Jurkat, Clone E6-1 (cell line): ENCODE measurements around the gene CD82. TPM values are rescaled to one million over a fixed set of nuclear protein-coding genes. Genes with fewer than 3 reads are reported as not detected.

Experiments used
- DNase-seq: peaks from one replicate; pipeline ENCODE4 v3.0.0-alpha.2; 2011; ENCODE audit warnings: low read depth, low spot score
- H3K4me3 ChIP-seq: 2 replicates; pipeline ENCODE4 v1.5.1; 2011; ENCODE audit warnings: mild to moderate bottlenecking, low read length, control low read depth, moderate library complexity
- polyA plus RNA-seq: library from polyadenylated mRNA; unstranded; fragments of >200 nt; gene quantifications from one replicate; pipeline ENCODE4 v1.2.1, GENCODE V29; 2012; ENCODE audit warnings: missing spikeins; ENCODE audit not compliant: insufficient read length, insufficient read depth

The CD82 gene, protein sequence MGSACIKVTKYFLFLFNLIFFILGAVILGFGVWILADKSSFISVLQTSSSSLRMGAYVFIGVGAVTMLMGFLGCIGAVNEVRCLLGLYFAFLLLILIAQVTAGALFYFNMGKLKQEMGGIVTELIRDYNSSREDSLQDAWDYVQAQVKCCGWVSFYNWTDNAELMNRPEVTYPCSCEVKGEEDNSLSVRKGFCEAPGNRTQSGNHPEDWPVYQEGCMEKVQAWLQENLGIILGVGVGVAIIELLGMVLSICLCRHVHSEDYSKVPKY
- 130 TPM for polyA plus RNA-seq

DNA sequence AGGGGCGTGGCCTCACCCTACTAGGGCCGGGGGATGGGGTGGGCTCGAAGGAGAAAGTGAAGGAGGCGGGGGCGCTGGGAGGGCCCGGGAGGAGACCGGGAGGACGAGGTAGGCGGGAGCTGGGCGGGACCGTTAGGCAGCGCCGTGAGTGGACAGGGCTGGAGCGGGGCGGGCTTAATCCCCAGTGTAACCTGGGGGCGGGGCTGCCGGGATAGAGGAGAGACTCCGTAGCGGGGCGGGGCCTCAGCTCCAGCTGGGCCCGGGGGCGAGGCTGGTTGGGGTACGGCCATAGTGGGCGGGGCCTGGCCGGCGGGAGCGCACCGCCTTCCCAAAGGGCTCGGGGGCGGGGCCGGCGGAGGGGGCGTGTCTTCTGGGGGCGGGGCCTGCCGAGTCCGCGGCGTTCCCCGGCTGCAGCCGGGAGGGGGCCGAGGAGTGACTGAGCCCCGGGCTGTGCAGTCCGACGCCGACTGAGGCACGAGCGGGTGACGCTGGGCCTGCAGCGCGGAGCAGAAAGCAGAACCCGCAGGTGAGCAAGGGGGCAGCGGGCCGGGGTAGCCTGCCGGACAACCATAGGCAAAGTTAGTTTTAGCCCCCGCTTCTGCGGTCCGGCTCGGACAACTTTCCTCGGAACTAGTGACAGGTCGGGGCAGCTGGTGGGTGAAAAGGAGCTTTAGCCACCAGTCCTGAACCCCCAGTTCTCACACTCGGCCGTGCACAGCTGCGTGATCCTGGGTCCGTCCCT is at the start of gene CD82:
Gene CD82 (plus strand): TSS at position 453 of the 742 bp plus-strand sequence. CDS start 29,000 bp downstream, outside the sequence.
- peak within 1 kb of the TSS; percentile 95 for H3K4me3 ChIP-seq
- peak; percentile 95 for DNase-seq

DNA sequence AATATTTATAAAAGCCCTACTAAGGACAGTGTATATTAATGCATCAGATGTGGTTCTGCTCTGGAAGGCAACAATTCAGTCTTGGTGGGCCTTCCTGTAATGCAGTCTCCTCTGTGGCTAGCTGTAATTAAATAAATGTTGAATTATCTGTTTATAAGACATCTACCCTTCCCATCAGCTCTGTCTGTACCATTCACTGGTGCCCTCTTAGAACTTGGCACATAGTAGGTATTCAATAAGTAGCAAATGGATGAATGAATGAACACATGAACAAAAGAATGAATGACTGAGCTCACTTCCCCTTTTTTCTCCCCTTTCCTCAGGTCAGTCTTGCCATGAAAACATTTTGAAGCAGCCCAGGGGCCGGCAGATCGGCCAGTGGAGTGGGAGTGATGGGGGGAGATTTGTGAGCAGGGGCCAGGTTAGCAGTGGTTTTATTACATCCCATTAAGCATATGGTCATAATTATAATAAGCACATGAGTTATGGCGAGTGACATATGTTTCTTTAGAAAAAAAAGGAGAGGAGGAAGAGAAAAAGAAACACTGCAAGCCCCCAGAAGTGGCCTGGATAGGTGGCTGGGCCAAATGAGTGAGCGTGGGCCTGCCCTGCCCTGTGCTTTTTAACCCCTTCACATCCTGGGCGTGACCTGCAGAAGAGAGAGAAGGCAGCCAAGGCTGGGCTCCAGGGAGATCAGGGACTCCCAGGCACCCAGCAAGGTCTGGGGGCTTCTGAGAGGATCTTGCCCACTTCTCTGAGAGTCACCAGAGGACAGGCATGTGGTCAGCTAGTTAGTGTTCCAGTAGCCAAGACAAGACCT is 48.6 kb upstream of the CD82 start:
- no peak for DNase-seq
- no peak overlapping the region for H3K4me3 ChIP-seq

DNA sequence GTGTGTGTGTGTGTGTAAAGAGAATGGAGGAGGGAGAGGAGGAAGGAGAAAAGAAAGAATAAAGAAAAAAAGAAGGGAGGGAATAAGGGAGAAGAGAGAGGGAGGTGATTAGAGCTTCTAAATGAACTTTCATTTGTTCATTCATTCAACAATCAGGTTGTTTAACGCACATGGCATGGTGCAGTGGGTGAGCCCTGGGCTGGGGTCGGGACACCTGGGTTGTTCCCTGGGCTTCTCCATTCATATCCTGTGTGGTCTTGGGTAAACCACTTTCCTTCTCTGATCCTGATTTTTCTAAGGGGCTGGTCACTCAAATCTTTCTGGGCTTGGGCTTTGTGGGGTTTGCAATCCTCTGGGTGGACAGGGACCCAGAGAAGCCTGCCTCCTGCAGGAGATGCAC is 47.9 kb upstream of the CD82 start:
- DNase-seq, result no peak
- H3K4me3 ChIP-seq, result no peak overlapping the region

DNA sequence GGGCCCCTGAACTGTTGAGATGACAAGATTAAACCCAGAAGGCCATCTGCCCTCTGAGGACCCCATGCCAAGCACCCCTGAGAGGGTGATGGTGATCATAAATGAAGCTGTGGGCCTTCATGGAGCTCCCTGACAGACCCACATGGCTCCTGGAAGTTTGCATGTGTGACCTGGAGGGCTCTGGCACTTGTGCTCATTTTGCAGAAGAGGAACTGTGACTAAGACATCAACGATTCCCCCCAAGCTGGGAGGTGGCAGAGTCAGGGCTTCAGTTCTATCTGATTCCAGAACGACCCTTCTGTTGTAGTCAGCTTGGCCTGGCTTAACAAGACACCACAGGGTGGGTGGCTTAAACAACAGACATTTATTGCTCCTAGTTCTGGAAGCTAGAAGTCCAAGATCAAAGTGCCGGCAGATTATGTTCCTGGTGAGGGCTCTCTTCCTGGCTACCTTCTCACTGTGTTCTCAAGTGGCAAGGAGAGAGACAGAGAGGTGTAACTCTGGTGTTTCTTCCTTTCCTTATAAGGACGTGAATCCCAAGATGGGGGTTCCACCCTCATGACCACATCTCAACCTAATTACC is 46.4 kb upstream of the CD82 start:
- no peak for DNase-seq
- no peak overlapping the region for H3K4me3 ChIP-seq

DNA sequence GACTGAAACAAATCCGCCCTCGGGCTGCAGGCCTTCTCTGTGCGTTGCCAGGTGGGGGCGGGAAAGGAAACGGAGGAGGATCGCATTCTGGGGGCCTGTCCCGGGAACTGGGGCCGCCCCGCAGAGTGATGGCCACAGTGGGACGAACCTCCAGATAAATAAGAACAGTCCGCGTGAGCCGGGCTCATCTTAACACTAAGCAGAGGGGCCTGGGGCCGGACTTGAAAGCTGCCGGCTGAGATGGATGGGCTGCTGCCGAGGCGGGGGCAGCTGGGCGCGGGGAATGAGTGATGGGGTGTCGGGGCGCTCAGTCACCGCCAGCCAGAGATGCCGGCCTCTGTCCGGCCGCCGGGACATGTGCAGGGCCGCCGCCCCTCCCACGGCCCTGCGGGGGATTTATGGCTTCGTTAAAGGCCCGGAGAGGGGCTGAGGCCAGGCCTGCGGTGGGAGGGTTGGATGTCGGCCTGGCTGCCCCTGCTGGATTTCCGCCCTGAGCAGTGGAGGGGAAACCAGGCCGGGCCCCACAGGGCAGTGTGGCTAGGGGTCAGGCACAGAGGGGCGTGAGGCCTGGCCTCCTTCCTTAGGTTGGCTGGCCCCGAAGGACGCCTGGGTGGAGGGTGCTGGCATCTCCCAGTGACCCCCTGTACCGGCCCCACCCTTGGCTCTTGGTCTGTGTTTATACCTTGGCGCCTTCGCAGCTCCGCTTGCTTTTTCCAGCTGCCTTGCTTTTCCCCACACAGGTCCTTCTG is 45.3 kb upstream of the CD82 start:
- DNase-seq, result no peak
- no peak overlapping the region for H3K4me3 ChIP-seq

DNA sequence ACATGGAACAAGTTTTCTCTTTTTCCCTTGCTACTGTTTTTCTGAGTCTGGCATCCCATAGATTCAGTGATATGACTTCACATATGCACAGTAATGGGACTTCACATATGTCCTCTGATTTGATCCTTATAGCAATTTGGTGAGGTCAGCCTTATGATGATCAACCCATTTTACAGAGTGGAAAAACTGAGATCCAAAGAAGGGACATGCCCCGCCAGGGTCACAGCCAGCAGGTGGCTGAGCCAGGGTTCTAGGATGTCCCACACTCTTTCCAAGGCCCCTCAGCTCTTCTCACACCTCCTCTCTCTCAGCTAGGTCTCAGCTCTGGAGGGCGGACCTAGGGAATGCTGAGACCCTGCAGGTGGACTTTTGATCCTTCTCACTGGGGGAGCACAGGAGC is 44.3 kb upstream of the CD82 start:
- no peak for DNase-seq
- H3K4me3 ChIP-seq, result no peak overlapping the region

DNA sequence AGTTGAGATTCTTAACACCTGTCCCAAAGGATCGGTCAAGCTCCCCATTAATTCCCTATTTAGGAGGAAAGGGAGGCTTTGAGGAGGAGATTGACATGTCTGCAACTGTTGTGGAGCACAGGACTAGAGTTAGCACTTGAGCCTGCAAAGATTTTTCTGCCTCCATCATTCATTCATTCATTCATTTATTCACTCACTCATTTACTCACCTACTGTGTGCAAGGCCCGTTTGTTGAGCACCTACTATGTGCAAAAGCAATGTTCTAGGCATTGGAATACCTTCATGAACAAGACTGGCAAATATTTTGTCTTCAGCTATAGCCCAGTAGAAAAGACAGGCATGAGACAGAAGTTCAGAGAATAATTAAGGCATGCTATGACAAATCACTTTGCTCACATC is 43.2 kb upstream of the CD82 start:
- DNase-seq, result no peak
- no peak overlapping the region for H3K4me3 ChIP-seq

DNA sequence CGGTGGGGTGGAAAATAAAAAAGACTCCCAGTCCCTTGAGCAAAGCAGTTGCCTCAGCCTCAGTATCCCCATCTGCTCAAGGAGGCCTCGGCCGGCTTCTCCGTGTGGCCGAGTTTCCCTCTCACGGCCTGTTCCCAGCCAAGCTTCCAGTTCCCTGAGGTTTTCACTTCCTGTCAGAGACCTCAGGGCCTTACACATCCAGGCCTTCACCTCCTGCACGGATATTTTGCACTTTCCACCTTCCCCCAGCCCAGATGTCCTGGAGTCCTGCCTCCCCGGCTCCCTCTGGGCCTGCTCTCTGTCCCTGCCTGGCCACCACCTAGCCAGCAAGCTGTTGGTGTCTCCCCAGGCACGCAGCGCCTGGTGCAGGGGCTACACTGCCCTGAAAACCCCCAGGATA is 41.1 kb upstream of the CD82 start:
- H3K4me3 ChIP-seq, result no peak overlapping the region
- DNase-seq, result no peak

DNA sequence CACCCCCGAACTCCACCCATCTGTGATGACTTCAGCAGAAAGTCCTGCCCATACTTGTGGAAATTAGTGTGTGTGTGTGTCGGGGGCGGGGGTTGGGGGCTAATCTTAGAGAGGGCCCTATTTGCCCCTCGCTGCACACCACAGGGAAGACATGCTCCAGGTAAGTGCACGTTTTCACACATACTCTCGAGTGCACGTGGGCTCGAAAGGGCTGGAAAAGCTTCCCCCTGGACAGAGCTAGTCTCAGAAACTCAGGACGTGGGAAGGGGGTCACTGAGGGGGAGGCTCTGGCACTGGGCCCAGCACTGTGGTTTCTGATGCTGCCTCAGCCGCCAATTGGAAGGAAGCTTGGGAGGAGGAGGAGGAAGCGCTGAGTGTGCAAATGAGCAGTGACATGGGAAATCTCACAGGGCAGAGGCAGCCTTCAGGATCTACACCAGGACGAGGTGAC is 40.7 kb upstream of the CD82 start:
- DNase-seq, result no peak
- no peak overlapping the region for H3K4me3 ChIP-seq

DNA sequence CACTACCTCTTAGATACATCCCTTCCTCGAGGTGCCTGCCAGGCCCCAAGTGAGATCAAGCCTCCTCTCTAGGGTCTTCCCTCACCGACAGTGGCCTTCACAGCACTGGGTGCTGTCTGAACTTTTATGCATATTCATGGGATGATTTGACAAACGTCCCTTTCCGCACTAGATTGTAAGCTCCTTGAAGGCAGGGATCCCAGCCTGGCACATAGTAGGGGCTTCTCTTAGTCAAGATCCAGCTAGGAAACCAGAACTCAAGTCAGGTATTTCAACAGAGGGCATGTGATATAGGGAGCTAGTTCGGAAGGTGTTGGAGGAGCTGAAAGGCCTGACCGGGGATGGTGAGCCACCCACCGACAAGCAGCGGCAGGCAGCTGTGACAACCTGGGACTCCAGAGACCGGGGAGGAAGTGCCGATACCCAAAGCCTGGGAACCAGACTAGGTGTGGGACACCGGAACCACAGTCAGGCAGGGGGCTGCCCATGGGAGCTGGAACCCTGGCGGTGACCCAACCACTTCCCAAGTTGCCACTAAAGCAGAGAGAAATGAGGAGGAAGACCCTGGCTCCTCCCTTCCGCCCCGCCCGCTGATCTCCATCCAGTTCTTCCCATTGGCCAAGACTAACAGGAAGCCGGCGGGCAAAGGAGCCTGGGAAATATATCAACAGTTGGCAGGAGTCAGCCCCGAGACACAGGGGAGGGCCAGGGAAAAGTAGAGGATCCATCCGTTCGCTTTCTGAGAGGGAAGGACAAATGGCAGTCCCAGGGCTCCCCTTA is 39.8 kb upstream of the CD82 start:
- no peak overlapping the region for H3K4me3 ChIP-seq
- no peak for DNase-seq

DNA sequence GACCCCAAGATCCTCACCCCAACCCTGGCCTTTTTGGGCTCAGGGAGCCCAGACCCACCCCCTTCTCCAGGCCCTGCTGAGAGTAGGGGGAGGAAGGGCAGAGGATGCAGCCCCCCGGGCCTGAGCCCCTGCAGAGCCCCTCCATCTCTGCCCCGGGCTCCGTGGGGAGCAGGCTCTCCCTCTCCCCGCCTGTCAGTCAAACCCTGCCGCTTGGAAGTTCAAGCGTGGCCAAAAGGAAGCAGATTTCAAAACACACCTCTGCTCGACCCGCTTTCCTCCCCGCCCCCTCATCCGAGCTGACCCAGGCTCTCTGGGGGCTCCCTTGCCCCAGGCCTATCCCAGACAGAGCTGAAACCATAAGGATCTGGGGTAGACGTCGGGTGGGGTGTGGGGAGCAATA is 39.0 kb upstream of the CD82 start:
- no peak for DNase-seq
- no peak overlapping the region for H3K4me3 ChIP-seq

DNA sequence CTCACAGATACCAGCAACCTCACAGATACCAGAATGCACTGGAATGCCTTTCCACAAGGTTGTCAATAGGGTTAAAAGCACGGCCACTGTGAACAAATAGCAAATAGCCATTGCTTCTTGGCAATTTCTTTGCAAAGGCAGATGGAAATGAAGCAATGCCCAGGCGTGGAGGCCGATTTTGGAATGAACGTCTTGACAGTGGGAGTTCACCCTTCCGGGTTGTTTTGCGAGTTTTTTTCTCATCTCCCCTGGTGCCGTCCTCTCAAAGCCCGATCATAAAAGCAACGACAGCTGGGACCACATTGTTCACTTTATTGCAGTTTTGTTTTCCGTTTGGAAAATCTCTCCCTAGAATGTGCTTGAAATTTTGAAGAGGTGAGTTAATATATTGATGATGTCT is 38.0 kb upstream of the CD82 start:
- DNase-seq, result no peak
- no peak overlapping the region for H3K4me3 ChIP-seq

DNA sequence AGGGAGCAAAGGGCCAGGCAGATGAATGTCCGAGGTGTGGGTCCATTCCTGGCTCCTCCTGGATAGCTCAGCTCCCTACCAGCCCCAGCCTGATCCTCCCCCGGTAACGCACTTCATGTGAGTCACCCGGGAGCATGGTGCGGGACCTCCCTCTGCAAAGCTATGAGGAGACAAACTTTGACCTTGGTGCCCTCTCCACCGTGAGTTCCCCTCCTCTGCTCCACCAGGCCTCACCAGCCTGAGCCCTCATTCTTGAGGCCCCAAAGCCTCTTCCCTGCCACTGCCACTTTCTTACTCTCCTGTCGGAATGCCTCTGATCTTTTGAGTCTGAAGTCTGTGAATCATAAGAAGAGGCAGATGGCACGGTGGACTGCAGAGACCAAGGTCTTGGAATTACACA is 37.4 kb upstream of the CD82 start:
- no peak overlapping the region for H3K4me3 ChIP-seq
- no peak for DNase-seq

DNA sequence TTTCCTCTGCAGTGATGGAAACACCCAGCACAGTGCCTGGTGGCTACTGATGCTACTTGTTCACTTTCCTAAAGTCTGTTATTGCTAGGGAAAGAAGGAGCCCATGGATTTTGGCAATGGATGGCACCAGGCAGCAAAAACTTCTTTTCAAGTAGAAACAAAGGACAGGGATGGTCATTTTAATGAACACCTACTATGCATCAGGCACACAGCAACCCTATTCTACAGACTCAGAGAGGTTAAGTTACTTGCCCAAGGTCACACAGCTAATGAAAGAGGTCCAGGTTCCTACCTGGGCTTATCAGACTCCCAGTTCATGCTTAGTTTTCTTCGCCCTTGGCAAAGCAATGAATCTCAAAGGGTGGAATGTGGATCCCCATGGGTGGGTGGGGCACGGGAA is 36.9 kb upstream of the CD82 start:
- no peak for DNase-seq
- H3K4me3 ChIP-seq, result no peak overlapping the region

DNA sequence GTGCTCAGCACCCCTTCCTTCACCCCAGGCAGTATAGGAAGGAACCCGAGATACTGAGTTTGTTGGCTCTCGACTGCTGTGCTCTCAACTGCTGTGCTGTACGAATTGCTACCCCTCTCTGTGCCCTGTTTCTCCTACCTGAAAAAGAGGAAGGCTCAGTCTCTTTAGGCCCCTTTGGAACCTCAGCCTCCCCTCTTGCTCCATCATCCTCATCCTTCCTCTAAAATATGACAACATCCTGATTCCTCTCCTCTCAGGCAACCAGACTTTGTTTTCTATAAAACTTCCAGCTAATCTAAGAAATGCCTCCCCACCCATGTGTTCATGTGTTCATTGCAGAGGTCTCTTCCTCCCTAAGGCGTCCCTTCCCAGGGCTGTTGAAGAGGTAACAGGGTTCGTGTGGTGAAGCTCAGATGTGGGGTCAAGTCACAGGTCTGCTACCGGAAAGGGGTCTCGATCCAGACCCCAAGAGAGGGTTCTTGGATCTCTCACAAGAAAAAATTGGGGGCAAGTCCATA is 35.5 kb upstream of the CD82 start:
- no peak overlapping the region for H3K4me3 ChIP-seq
- no peak for DNase-seq

DNA sequence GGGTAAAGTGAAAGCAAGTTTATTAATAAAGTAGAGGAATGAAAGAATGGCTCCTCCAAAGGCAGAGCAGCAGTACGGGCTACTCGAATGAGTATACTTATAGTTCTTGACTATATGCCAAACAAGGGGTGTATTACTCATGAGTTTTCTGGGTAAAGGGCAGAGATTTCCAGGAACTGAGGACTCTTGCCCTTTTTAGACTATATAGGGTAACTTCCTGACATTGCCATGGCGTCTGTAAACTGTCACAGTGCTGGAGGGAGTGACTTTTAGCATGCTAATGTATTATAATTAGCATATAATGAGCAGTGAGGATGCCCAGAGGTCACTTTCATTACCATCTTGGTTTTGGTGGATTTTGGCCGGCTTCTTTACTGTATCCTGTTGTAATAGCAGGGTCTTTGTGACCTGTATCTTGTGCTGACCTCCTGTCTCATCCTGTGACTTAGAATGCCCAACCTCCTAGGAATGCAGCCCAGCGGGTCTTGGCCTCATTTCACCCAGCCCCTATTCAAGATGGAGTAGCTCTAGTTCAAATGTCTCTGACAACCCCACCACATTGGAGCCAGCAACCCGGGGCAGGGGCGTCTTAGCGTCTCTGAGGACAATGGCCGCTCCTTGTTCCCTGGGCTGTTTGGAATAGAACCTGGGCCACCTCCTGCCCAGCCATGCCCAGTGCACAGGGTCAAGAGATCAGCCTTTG is 34.9 kb upstream of the CD82 start:
- no peak overlapping the region for H3K4me3 ChIP-seq
- no peak for DNase-seq

DNA sequence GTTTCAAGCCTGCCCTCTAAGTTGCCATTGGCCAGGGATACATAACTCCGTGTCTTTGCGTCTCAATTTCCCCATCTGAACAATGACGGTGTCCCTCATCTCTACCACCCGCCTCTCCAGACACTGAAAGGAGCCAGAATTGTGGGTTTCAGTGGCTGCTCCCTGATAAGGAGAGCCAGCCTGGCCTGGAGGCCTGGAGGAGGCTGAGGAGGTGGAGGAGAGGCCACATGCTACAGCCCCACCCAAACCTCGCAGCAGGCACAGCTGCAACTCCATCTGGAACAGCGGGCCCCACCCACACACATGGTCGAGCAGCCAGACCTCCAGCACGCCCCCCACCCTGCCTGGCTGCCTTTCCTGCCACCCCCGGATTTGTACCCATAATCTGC is 34.4 kb upstream of the CD82 start:
- DNase-seq, result no peak
- H3K4me3 ChIP-seq, result no peak overlapping the region
